SHP77 treated with DMSO at 0.1 percent for 48 hours (cell line): ENCODE results near the gene C1orf159.

ENCODE experiments used
- DNase-seq: peaks from one replicate; lab custom pipeline; 2025; lab: John Stamatoyannopoulos, UW

The C1orf159 gene

DNA sequence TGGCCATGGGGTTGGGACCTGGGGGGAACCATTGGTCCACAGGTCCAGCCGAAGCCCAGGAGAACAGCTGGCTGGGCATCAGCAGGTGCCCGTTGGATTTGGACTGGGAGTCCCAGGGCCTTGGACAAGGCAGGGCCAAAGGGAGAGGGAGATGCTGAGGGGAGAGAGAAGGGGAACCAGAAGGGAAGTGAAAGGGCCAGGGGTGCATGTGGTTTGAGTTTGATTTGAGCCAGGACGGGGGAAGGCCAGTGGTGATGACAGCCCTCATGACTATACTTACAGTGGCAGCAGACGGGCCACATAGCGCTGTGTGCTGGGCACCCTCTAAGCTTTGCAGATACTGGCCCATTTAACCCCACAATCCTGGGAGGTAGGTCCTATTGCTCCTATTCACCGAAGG is 77.2 kb downstream of the C1orf159 start:
- no peak for DNase-seq

DNA sequence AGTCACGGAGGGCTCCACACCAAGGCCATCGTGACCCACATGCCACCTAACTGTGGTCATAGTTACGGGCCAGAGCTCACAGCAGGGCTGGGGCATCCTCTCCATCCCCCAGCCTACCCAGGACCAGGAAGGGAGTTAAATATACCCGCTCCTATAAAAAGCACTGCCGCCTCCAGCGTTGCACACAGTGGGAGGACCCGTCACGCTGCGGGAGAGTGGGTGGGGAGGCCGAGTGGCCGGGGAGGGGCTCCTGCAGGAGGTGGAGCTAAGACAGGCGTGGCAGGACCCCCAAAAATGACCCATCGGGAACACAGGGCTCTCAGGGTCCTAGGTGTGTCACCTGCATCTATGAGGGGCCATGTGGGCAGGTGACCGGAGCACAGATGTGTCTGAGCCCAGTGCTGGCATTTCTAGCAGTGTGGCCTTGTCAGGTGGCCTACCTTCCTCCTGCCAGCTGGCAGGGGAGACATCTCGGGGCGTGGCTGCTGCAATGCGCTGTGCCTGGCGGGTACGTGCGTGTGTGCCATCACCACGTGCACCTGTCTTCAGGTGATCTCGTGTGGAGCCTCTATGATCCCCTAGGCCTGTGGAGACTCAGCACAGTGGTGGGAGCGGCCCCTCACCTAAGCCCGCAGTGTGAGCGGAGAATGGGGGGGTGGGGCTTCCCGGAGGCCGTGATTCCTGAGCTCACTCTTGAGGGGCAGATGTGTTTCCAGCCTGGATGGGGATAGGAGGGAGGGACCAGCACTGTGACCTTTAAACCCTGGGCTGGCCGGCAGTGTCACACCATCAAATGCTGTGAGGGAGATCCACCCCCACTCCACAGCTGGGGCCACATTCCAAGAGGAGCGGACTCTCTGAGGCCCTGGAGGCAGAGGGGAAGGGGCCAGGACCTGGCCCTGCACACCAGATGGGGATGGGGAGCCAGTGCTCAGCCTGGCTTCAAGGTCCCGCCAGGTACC is 78.2 kb downstream of the C1orf159 start:
- DNase-seq = no peak

DNA sequence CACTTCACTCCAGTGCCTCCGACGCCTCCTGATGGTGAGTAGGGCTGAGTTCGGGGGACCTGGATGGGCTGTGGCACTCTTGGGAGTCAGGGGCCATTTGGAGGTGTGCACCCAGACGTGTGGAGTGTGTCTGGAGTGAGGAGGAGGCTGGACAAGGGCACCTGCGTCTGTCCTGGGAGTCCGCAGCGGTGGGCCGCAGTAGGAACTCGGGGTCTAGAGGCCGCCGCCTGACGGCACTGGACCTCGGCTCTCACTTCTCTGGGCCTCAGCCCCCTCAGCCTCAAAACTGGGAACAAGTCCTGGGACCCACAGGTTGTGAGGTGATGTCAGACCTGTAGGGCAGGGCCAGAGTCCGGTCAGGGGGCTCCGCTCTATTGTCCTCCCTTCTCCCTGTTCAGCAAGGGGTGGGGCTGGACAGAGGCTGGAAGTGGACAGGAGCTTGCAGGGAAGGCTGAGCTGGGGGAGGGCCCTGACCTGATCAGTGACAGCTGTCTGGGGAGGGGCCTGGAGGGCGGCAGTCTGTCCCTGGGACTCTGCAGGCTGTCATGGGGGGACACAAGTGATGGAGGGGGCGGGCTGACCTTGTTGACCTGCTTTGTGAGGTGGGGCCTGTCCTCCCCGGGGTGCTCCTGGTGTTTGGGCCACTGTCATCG is 80.5 kb downstream of the C1orf159 start:
- no peak for DNase-seq

DNA sequence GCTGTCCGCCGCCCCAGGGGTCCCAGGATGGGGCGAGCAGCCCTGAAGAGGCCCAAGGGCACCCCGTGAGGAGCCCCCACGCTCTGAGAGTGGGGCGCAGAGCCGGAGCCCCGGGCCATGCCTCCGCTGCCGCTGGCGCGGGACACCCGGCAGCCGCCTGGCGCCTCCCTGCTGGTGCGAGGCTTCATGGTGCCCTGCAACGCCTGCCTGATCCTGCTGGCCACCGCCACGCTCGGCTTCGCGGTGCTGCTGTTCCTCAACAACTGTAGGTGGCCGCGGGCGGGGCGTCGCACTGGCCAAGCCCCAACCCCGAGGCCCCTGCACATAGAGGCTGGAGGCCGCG is 81.5 kb downstream of the C1orf159 start:
- no peak for DNase-seq

DNA sequence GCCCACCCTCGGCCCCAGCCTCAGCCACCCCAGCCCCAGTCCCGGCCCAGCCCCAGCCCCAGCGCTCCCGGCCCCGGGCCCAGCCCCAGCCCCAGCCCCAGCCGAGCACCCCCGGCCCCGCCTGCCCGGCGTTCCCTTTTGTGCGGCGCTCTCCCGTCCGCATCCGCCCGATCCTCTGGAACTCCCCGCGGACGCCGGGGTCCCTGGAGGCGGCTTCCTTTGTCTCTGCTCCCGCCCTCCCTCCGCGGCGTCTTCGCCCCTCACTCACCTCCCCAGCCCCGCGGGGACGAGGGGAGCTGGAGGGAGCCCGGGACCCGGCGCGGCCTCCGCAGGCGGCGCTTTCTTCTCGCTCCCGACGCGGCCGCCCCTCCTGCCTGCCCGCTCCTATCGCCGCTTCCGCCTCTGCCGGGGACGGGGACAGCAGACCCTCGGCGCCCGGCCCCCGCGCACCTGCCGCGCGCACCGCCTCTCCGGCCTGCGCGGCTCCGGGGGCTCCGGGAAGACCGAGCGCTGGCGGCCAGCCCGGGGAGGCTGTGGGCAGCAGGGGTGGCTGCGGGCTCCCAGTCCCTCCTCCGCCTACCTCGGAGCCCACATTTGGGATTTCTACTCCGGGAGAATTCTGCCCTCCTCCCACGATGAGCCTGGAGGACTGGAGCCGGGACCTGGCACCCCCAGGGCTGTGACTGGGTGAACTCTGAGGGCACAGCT is 82.0 kb downstream of the C1orf159 start:
- DNase-seq = no peak

DNA sequence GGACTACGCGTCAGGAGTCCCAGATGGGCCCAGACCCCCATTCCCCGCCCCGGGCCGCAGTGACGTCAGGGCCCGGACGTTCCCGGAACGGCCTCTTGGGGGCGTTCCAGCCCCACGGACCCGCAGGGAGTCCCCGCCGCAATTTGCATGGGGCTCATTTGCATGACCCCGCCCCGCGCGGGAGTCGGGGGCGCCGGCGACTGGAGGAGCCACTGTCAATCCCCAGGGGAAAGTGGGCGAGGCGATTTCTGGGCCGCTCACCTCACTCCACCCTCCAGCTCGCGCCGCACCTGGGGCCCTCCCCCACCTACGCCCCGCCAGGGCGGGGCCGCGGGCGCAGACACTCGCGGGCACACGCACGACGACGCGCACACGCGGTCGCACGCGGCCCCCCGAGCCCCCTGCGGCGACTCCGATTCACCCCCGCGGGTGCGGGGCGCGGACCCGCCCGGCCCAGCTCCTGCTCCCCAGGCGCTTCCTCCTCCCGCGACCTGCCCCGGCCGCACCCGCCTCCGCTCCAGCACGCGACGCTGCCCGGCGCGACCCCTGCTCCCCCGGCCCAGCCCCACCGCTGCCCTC is 82.8 kb downstream of the C1orf159 start:
- no peak for DNase-seq

DNA sequence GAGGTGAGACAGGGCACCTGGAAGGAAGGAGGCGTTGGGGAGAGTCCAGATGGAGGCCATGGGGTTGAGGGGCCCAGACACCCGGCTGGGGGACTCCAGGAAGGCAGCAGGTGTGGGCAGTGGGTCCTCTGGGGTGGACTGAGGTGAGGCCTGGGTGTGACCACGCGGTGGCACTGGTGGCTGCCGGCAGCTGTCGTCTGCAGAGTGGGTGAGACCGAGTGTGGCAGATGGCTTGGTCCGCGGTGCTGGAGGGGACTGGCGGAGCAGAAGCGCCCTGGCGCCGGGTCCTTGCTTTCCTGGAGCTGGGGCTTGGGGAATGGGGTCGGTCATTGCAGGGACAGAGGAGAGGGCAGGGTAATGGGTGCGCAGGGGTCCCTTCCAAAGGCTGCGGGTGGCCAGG is 83.5 kb downstream of the C1orf159 start:
- DNase-seq = no peak
